Smooth muscle cell (in vitro differentiated cells): ENCODE data around the gene NRL. TPM values are rescaled to one million over a fixed set of nuclear protein-coding genes. Genes with fewer than 3 reads are reported as not detected.

Experiments used
- DNase-seq: peaks from one replicate; lab custom pipeline; 2025; ENCODE audit not compliant: unreplicated experiment; lab: John Stamatoyannopoulos, UW
- H2AFZ ChIP-seq: fragments of 200-600 bp; sonication (generic); 2 replicates; pipeline ENCODE4 v1.6.0; 2016; ENCODE audit warnings: antibody characterized with exemption, low read depth, mild to moderate bottlenecking
- H3F3A ChIP-seq: fragments of 200-600 bp; sonication (generic); 2 replicates; pipeline ENCODE4 v1.6.0; 2017; ENCODE audit warnings: antibody characterized with exemption, low read depth
- H3K27ac ChIP-seq: fragments of 200-600 bp; sonication (generic); 2 replicates; pipeline ENCODE4 v1.5.1; 2016; ENCODE audit warnings: low read depth, mild to moderate bottlenecking
- H3K27me3 ChIP-seq: fragments of 200-600 bp; sonication (generic); 2 replicates; pipeline ENCODE4 v1.6.1; 2016; ENCODE audit warnings: low read depth, mild to moderate bottlenecking
- H3K36me3 ChIP-seq: fragments of 200-600 bp; sonication (generic); 2 replicates; pipeline ENCODE4 v1.5.1; 2016; ENCODE audit warnings: low read depth
- H3K4me1 ChIP-seq: fragments of 200-600 bp; sonication (generic); 2 replicates; pipeline ENCODE4 v1.5.1; 2016; ENCODE audit warnings: low read depth
- H3K4me2 ChIP-seq: fragments of 200-600 bp; sonication (generic); 2 replicates; pipeline ENCODE4 v1.6.0; 2016; ENCODE audit warnings: mild to moderate bottlenecking
- H3K4me3 ChIP-seq: fragments of 200-600 bp; sonication (generic); 2 replicates; pipeline ENCODE4 v1.5.1; 2016; ENCODE audit warnings: mild to moderate bottlenecking
- H3K79me2 ChIP-seq: fragments of 200-600 bp; sonication (generic); 2 replicates; pipeline ENCODE4 v1.6.0; 2016; ENCODE audit warnings: low read depth, mild to moderate bottlenecking
- H3K9ac ChIP-seq: fragments of 200-600 bp; sonication (generic); 2 replicates; pipeline ENCODE4 v1.6.0; 2016; ENCODE audit warnings: low read depth
- H3K9me3 ChIP-seq: fragments of 200-600 bp; sonication (generic); replicated peaks from 2 replicates; pipeline ENCODE4 v1.5.1; 2016; ENCODE audit warnings: low read depth
- H4K20me1 ChIP-seq: fragments of 200-600 bp; sonication (generic); 2 replicates; pipeline ENCODE4 v1.6.0; 2016; ENCODE audit warnings: low read depth
- WGBS: methylation state at CpG from one replicate; pipeline ENCODE4 v1.1.7; 2016; ENCODE audit warnings: low lambda C conversion rate; 5-methylcytosine and 5-hydroxymethylcytosine counted together
- polyA plus RNA-seq: library from polyadenylated mRNA; unstranded; fragments of >200 nt; fragmentation: Nextera tagmentation; extraction: Ambion mirVana; gene quantifications from 2 replicates; pipeline ENCODE4 v1.2.1, GENCODE V29; 2016
- total RNA-seq: library from RNA; depleted of rRNA; stranded (reverse); fragments of >200 nt; gene quantifications from 2 replicates; pipeline ENCODE4 v1.2.3, GENCODE V29; 2014
- TF ChIP-seq, protein P1 (sequence below): fragments of 200-600 bp; sonication (generic); IDR thresholded peaks from 2 replicates; pipeline ENCODE4 v1.5.1; 2017; ENCODE audit warnings: borderline replicate concordance, mild to moderate bottlenecking, antibody characterized with exemption; ENCODE audit not compliant: insufficient read depth, poor library complexity, severe bottlenecking

Gene NRL
- total and polyA plus RNA-seq, 2 experiments from 2014 or later = 1.3 to 1.9 TPM

DNA sequence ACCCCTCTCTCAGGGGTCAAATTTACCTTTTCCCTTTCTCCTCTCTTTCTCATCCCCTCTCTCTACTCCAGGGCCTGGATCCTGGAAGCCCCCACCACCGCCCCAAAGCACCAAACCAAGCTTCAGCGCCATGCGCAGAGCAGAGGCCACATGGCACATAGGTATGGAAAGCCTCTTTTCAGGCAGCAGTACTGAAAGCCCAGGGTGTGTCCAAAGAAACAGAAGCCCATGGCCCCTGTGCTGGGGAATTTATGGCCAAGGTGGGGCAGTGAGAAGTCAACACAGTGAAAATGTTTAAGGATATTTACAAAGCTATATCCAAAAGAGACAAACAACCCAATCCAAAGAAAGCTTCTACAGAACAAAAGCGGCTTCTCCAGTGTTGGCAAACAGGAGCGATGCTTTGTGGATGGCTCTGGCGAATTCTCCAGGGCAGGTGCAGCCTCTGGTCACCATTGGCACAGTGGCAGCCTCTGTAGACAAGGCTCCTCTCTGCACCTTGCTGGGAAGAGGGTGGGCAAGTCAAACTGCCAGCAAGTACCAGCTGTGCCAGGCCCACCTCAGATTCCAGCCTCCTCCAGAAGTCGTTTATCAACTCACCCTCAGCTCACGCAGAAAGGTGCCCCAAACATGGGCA is 48.1 kb downstream of the NRL start:
- 84% methylated on average over 8 of the region's 8 CpGs for WGBS
- peaks cover 17% of the 10 kb centered on the region for H3K27me3 ChIP-seq

DNA sequence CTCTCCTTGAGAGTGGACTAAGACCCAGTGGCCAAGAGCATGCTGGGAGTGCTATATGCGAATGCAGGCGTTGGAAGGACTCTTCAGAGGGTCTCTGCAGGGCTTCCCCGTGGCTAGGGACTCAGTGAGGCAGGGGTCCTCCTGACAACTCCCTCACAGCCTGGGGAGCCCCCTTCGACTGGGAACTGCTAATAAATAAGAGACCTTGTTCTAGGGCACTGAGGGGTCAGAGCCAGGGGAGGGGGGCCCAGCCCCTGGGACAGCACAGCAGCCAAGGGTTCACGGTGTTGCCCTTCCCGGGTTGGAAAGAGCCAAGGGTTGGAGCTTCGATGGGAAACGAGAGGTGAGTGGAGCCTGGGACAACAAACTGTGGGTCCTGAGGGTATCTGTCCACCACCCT is 49.3 kb downstream of the NRL start:
- 81% methylated on average over 8 of the region's 8 CpGs for WGBS
- TF ChIP-seq, protein P1, sequence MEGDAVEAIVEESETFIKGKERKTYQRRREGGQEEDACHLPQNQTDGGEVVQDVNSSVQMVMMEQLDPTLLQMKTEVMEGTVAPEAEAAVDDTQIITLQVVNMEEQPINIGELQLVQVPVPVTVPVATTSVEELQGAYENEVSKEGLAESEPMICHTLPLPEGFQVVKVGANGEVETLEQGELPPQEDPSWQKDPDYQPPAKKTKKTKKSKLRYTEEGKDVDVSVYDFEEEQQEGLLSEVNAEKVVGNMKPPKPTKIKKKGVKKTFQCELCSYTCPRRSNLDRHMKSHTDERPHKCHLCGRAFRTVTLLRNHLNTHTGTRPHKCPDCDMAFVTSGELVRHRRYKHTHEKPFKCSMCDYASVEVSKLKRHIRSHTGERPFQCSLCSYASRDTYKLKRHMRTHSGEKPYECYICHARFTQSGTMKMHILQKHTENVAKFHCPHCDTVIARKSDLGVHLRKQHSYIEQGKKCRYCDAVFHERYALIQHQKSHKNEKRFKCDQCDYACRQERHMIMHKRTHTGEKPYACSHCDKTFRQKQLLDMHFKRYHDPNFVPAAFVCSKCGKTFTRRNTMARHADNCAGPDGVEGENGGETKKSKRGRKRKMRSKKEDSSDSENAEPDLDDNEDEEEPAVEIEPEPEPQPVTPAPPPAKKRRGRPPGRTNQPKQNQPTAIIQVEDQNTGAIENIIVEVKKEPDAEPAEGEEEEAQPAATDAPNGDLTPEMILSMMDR = no peak

More for the DNA sequence above, 48.1 kb downstream of the NRL start:
- H3K4me3 ChIP-seq = no peak overlapping the region
- no peaks in the 10 kb centered on the region for H4K20me1 ChIP-seq
- H3K9me3 ChIP-seq = no peaks in the 10 kb centered on the region
- H3K79me2 ChIP-seq = no peaks in the 10 kb centered on the region
- DNase-seq = no peak
- H3K36me3 ChIP-seq = no peaks in the 10 kb centered on the region
- no peak overlapping the region for H3K27ac ChIP-seq
- no peak overlapping the region for H3K9ac ChIP-seq
- H3K4me2 ChIP-seq = no peak overlapping the region
- no peak overlapping the region for H2AFZ ChIP-seq
- H3F3A ChIP-seq = no peaks in the 10 kb centered on the region
- no peaks in the 10 kb centered on the region for H3K4me1 ChIP-seq
- TF ChIP-seq, protein P1 = no peak

DNA sequence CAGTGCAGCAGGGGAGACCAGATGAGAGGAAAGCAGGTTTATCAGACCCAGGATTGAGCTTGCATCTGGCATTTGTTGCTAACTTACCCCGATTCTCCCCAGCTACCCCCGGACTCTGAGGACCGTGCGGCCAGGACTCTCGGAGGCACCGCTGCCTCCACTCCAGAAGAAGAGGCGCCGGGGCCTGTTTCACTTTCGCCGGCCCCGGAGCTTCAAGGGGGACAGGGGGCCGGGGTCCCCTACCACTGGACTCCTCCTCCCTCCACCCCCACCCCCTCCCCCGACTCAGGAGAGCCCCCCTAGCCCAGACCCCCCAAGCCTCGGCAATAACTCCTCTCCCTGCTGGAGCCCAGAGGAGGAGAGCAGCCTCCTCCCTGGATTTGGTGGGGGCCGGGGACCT is 49.9 kb downstream of the NRL start:
- H3K4me2 ChIP-seq = no peak overlapping the region

More for the DNA sequence above, 49.3 kb downstream of the NRL start:
- no peak overlapping the region for H3K4me3 ChIP-seq
- H3K9ac ChIP-seq = no peak overlapping the region
- no peak overlapping the region for H3K4me2 ChIP-seq
- H3K36me3 ChIP-seq = no peaks in the 10 kb centered on the region
- no peaks in the 10 kb centered on the region for H3K79me2 ChIP-seq
- H4K20me1 ChIP-seq = no peaks in the 10 kb centered on the region
- no peak overlapping the region for H2AFZ ChIP-seq
- peaks cover 11% of the 10 kb centered on the region for H3K27me3 ChIP-seq
- no peaks in the 10 kb centered on the region for H3K4me1 ChIP-seq
- H3F3A ChIP-seq = no peaks in the 10 kb centered on the region
- no peaks in the 10 kb centered on the region for H3K9me3 ChIP-seq
- no peak for DNase-seq
- no peak overlapping the region for H3K27ac ChIP-seq

More for the DNA sequence above, 49.9 kb downstream of the NRL start:
- no peaks in the 10 kb centered on the region for H4K20me1 ChIP-seq
- no peak for DNase-seq
- H3F3A ChIP-seq = no peaks in the 10 kb centered on the region
- H3K27ac ChIP-seq = no peak overlapping the region
- TF ChIP-seq, protein P1 = no peak
- no peaks in the 10 kb centered on the region for H3K79me2 ChIP-seq
- no peak overlapping the region for H3K4me3 ChIP-seq
- no peaks in the 10 kb centered on the region for H3K4me1 ChIP-seq
- H3K9me3 ChIP-seq = no peaks in the 10 kb centered on the region
- WGBS = 97% methylated on average over 9 of the region's 15 CpGs
- no peak overlapping the region for H2AFZ ChIP-seq
- no peaks in the 10 kb centered on the region for H3K36me3 ChIP-seq
- peaks cover 6% of the 10 kb centered on the region for H3K27me3 ChIP-seq
- H3K9ac ChIP-seq = no peak overlapping the region
